HCT116 (cell line): ENCODE results near the gene KCNN3. TPM values are rescaled to one million over a fixed set of nuclear protein-coding genes. Genes with fewer than 3 reads are reported as not detected.

Experiments
- ATAC-seq: fragments of 200-7000 bp; cut with Tn5 transposase; 2 replicates; pipeline ENCODE4 v1.9.1; 2020; ENCODE audit warnings: mild to moderate bottlenecking, moderate library complexity
- BruUV-seq: library from RNA; stranded (reverse); fragments of 400-500 nt; replicated peaks from 2 replicates; lab custom pipeline; 2021; lab: Mats Ljungman, UMichigan
- CTCF ChIA-PET: fragments of 300-600 bp; sonication (Branson Sonifier 250); formaldehyde crosslinking; loops from one replicate; lab custom pipeline; 2021; ENCODE audit warnings: antibody characterized with exemption; lab: Charles Lee
- POLR2A ChIA-PET: fragments of 300-600, 350-600 bp; sonication (Branson Sonifier 250); formaldehyde crosslinking; loops from one replicate; lab custom pipeline; 2021; ENCODE audit warnings: antibody characterized with exemption; lab: Charles Lee
- RAD21 ChIA-PET, 2 experiments: fragments of 300-600 bp; sonication (Branson Sonifier 250); formaldehyde crosslinking; loops; one replicate each; lab custom pipeline; 2023; ENCODE audit warnings: low total read pairs in 2 of 2; ENCODE audit not compliant: uncharacterized antibody in 2 of 2, unreplicated experiment in 2 of 2, low non-redundant PET in 1 of 2; lab: Charles Lee
- DNase-seq: peaks from one replicate; pipeline ENCODE4 v3.0.0-alpha.2; 2010; ENCODE audit warnings: low read depth, low spot score
- H2AFZ ChIP-seq: fragments of 200-600 bp; shearing (Covaris generic), sonication (generic); 2 replicates; pipeline ENCODE4 v1.6.1; 2017; ENCODE audit warnings: low read depth, mixed run types, mixed read lengths, antibody characterized with exemption, low read length; ENCODE audit not compliant: poor library complexity, severe bottlenecking
- H3K27ac ChIP-seq: 2 replicates; pipeline ENCODE4 v1.5.1; 2012; ENCODE audit warnings: low read depth, low read length
- H3K27me3 ChIP-seq: fragments of 200-600 bp; sonication (generic); 2 replicates; pipeline ENCODE4 v1.6.1; 2016; ENCODE audit warnings: mixed run types, low read length, mixed read lengths; ENCODE audit not compliant: insufficient read depth
- H3K36me3 ChIP-seq, 2 experiments: fragments of 200-500 bp in 1 of 2; fragments of 200-600 bp in 1 of 2; sonication (Bioruptor generic) in 1 of 2; sonication (generic) in 1 of 2; 2 replicates each; pipeline versions ENCODE4 v1.5.1 to v1.6.1; 2014 to 2016; ENCODE audit warnings: low read length in 2 of 2, inconsistent platforms in 1 of 2, mixed read lengths in 1 of 2, mixed run types in 1 of 2; ENCODE audit not compliant: insufficient read depth in 2 of 2, control insufficient read depth in 1 of 2
- H3K4me1 ChIP-seq, 2 experiments: fragments of 200-600 bp in 1 of 2; sonication (generic) in 1 of 2; 2 replicates each; pipeline versions ENCODE4 v1.5.1 to v1.6.1; 2012 to 2017; ENCODE audit warnings: low read length in 2 of 2, inconsistent platforms in 1 of 2, mild to moderate bottlenecking in 1 of 2, mixed read lengths in 1 of 2, mixed run types in 1 of 2, moderate library complexity in 1 of 2; ENCODE audit not compliant: insufficient read depth in 2 of 2, control insufficient read depth in 1 of 2
- H3K4me2 ChIP-seq: fragments of 200-600 bp; sonication (generic); 2 replicates; pipeline ENCODE4 v1.6.1; 2017; ENCODE audit warnings: mixed run types, low read length, mixed read lengths
- H3K4me3 ChIP-seq, 2 experiments: fragments of 200-600 bp in 1 of 2; sonication (generic) in 1 of 2; replicated peaks in 1 of 2; 2 replicates each; pipeline ENCODE4 v1.5.1; 2011 to 2016; ENCODE audit warnings: low read length in 2 of 2, control low read depth in 1 of 2, low read depth in 1 of 2, mild to moderate bottlenecking in 1 of 2, mixed read lengths in 1 of 2, mixed run types in 1 of 2
- H3K79me2 ChIP-seq: fragments of 200-600 bp; sonication (generic); 2 replicates; pipeline ENCODE4 v1.6.1; 2017; ENCODE audit warnings: mild to moderate bottlenecking, mixed run types, low read length, moderate library complexity, mixed read lengths; ENCODE audit not compliant: insufficient read depth
- H3K9ac ChIP-seq: fragments of 200-600 bp; sonication (generic); 2 replicates; pipeline ENCODE4 v1.6.1; 2016; ENCODE audit warnings: low read length, mixed read lengths
- H3K9me2 ChIP-seq: fragments of 200-600 bp; sonication (generic), shearing (Covaris generic); 2 replicates; pipeline ENCODE4 v1.6.1; 2017; ENCODE audit warnings: mixed run types, mild to moderate bottlenecking, moderate library complexity; ENCODE audit not compliant: insufficient read depth
- H3K9me3 ChIP-seq, 2 experiments: fragments of 200-500 bp in 1 of 2; fragments of 200-600 bp in 1 of 2; sonication (Bioruptor generic) in 1 of 2; sonication (generic) in 1 of 2; 2 replicates each; pipeline ENCODE4 v1.6.1; 2014 to 2017; ENCODE audit warnings: low read length in 2 of 2, mixed read lengths in 2 of 2, inconsistent platforms in 1 of 2, low read depth in 1 of 2, mild to moderate bottlenecking in 1 of 2, mixed run types in 1 of 2, moderate library complexity in 1 of 2; ENCODE audit not compliant: control insufficient read depth in 1 of 2, insufficient read depth in 1 of 2
- H4K20me1 ChIP-seq: fragments of 200-600 bp; sonication (generic), shearing (Covaris generic); 2 replicates; pipeline ENCODE4 v1.6.1; 2017; ENCODE audit warnings: mixed run types, mild to moderate bottlenecking, moderate library complexity; ENCODE audit not compliant: insufficient read depth
- CBX3 ChIP-seq: IDR thresholded peaks from 2 replicates; pipeline ENCODE4 v1.6.1; 2012; ENCODE audit warnings: low read depth
- CEBPB ChIP-seq: IDR thresholded peaks from 2 replicates; pipeline ENCODE4 v1.6.1; 2012; ENCODE audit warnings: low read depth
- CTCF ChIP-seq, 3 experiments: fragments of 200-600 bp in 1 of 3; sonication (generic) in 1 of 3; IDR thresholded peaks in 2 of 3; conservative IDR thresholded peaks in 1 of 3; 2 replicates each; pipeline ENCODE4 v1.5.1; 2012 to 2017; ENCODE audit warnings: low read depth in 2 of 3, low read length in 2 of 3, antibody characterized with exemption in 1 of 3, borderline replicate concordance in 1 of 3, control low read depth in 1 of 3, mild to moderate bottlenecking in 1 of 3, mixed read lengths in 1 of 3, mixed run types in 1 of 3, moderate library complexity in 1 of 3; ENCODE audit not compliant: insufficient read depth in 1 of 3
- EGR1 ChIP-seq: IDR thresholded peaks from 2 replicates; pipeline ENCODE4 v1.6.1; 2012; ENCODE audit warnings: low read depth
- EZH2 ChIP-seq: fragments of 200-600 bp; sonication (generic); IDR thresholded peaks from 2 replicates; pipeline ENCODE4 v1.6.1; 2017; ENCODE audit warnings: antibody characterized with exemption, mixed run types
- FOSL1 ChIP-seq: IDR thresholded peaks from 2 replicates; pipeline ENCODE4 v1.6.1; 2012; ENCODE audit warnings: low read depth
- JUND ChIP-seq: IDR thresholded peaks from 2 replicates; pipeline ENCODE4 v1.6.1; 2012
- ZBTB33 ChIP-seq: IDR thresholded peaks from 2 replicates; pipeline ENCODE4 v1.6.1; 2011; ENCODE audit warnings: mild to moderate bottlenecking, low read length, moderate library complexity; ENCODE audit not compliant: insufficient replicate concordance; ENCODE audit errors: extremely low read depth
- ZNF274 ChIP-seq: fragments of 200-500 bp; sonication (Bioruptor generic); IDR thresholded peaks from 2 replicates; pipeline ENCODE4 v1.6.1; 2014; ENCODE audit warnings: mild to moderate bottlenecking, low read depth, low read length, inconsistent platforms
- intact Hi-C: fragments of 100-400 bp; cut with micrococcal nuclease; formaldehyde crosslinking; loops from 2 replicates; pipeline ENCODE4 v1.10.0; 2022
- total RNA-seq: library from RNA; stranded (reverse); gene quantifications from one replicate; pipeline ENCODE4 v1.2.1, GENCODE V29; 2021; ENCODE audit not compliant: unreplicated experiment
- TF ChIP-seq, protein P1 (sequence below): IDR thresholded peaks from 2 replicates; pipeline ENCODE4 v1.6.1; 2012
- TF ChIP-seq, protein P2 (sequence below): IDR thresholded peaks from 2 replicates; pipeline ENCODE4 v1.6.1; 2012; ENCODE audit warnings: low read depth

The KCNN3 gene
- total RNA-seq, 1 experiment from 2014 or later, result 1.1 TPM

- Histone ChIP-seq H3K9ac (no peak overlapping the region), H3K4me3 (no peak overlapping the region), H3K27me3 (peaks cover 3% of the 10 kb centered on the region; the same call in 1 of the 2 replicates), H3K27ac (no peak overlapping the region), H4K20me1 (no peaks in the 10 kb centered on the region), H3K9me2 (no peaks in the 10 kb centered on the region), H2AFZ (no peak overlapping the region), H3K9me3 (no peaks in the 10 kb centered on the region), H3K4me1 (no peaks in the 10 kb centered on the region), H3K79me2 (no peaks in the 10 kb centered on the region), H3K36me3 (no peaks in the 10 kb centered on the region), H3K4me2 (no peak overlapping the region)
- ChIA-PET POLR2A (no interaction called here), CTCF (interaction anchor here (0.7 kb wide), 1 partner anchor 13 kb away, joined by 3 read pairs; no protein-coding TSS in a partner anchor), RAD21 (no interaction called here)
- TF ChIP-seq FOSL1, result no peak
- TF ChIP-seq CBX3, result no peak
- no peak for TF ChIP-seq ZBTB33
- no peak for TF ChIP-seq EZH2
- no peak for TF ChIP-seq EGR1
- TF ChIP-seq CTCF (IDR thresholded peaks at IDR 0.05 in 2 of 3, conservative IDR thresholded peaks at IDR 0.05 in 1 of 3; ENCODE audit: borderline replicate concordance in 1 of 3, insufficient read depth in 1 of 3, low read depth in 2 of 3, low read length in 2 of 3), result no peak
- TF ChIP-seq, protein P1, sequence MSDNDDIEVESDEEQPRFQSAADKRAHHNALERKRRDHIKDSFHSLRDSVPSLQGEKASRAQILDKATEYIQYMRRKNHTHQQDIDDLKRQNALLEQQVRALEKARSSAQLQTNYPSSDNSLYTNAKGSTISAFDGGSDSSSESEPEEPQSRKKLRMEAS, result no peak
- no peak for TF ChIP-seq JUND
- TF ChIP-seq, protein P2, sequence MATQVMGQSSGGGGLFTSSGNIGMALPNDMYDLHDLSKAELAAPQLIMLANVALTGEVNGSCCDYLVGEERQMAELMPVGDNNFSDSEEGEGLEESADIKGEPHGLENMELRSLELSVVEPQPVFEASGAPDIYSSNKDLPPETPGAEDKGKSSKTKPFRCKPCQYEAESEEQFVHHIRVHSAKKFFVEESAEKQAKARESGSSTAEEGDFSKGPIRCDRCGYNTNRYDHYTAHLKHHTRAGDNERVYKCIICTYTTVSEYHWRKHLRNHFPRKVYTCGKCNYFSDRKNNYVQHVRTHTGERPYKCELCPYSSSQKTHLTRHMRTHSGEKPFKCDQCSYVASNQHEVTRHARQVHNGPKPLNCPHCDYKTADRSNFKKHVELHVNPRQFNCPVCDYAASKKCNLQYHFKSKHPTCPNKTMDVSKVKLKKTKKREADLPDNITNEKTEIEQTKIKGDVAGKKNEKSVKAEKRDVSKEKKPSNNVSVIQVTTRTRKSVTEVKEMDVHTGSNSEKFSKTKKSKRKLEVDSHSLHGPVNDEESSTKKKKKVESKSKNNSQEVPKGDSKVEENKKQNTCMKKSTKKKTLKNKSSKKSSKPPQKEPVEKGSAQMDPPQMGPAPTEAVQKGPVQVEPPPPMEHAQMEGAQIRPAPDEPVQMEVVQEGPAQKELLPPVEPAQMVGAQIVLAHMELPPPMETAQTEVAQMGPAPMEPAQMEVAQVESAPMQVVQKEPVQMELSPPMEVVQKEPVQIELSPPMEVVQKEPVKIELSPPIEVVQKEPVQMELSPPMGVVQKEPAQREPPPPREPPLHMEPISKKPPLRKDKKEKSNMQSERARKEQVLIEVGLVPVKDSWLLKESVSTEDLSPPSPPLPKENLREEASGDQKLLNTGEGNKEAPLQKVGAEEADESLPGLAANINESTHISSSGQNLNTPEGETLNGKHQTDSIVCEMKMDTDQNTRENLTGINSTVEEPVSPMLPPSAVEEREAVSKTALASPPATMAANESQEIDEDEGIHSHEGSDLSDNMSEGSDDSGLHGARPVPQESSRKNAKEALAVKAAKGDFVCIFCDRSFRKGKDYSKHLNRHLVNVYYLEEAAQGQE, result no peak
- TF ChIP-seq ZNF274, result no peak
- no peak for TF ChIP-seq CEBPB
- DNase-seq (no peak), ATAC-seq (no peak)
- BruUV-seq, result no TSS peak
- intact Hi-C loops, result no loop called here
Measured at GRCh38 chr1:154705544-154705943, 164.5 kb downstream of the KCNN3 start.
